GM12878 (cell line): ENCODE data around the gene GATAD2B.

Experiments
- ATF2 ChIP-seq: IDR thresholded peaks from 2 replicates; pipeline ENCODE4 v1.6.1; 2012; ENCODE audit warnings: low read length, inconsistent platforms
- BCL11A ChIP-seq: IDR thresholded peaks from 2 replicates; pipeline ENCODE4 v1.6.1; 2011; ENCODE audit warnings: low read depth, low read length
- EP300 ChIP-seq, 2 experiments: fragments of 150-350 bp in 1 of 2; IDR thresholded peaks; 2 replicates each; pipeline ENCODE4 v1.6.1; 2011 to 2012; ENCODE audit warnings: low read depth in 2 of 2, low read length in 2 of 2, borderline replicate concordance in 1 of 2, improper control_type of control experiment in 1 of 2, inconsistent platforms in 1 of 2; ENCODE audit not compliant: control insufficient read depth in 1 of 2
- FOXM1 ChIP-seq: IDR thresholded peaks from 2 replicates; pipeline ENCODE4 v1.6.1; 2012; ENCODE audit warnings: low read depth, mild to moderate bottlenecking, inconsistent platforms, low read length, moderate library complexity
- HDAC6 ChIP-seq: fragments of 200-600 bp; sonication (generic); IDR thresholded peaks from one replicate; pipeline ENCODE4 v1.8.0; 2017; ENCODE audit warnings: antibody characterized with exemption; ENCODE audit not compliant: unreplicated experiment
- REST ChIP-seq: IDR thresholded peaks from 2 replicates; pipeline ENCODE4 v1.6.1; 2012; ENCODE audit warnings: mild to moderate bottlenecking, low read depth, low read length

GRCh38 chr1:153929426-153929825 lies 6.7 kb upstream of the GATAD2B start:
- TF ChIP-seq FOXM1 (no peak), ATF2 (no peak), EP300 (IDR thresholded peaks at IDR 0.05; ENCODE audit: borderline replicate concordance in 1 of 2, control insufficient read depth in 1 of 2, low read depth in 2 of 2, low read length in 2 of 2) (no peak), HDAC6 (no peak), REST (no peak), BCL11A (no peak)
